ENCODE results near the gene SLC24A3.

SLC24A3 gene

GRCh38 chr20:19501476-19502115, 289.2 kb downstream of the SLC24A3 start:
- no peak overlapping the region for H3K4me3 ChIP-seq (ENCODE audit: low read length)
- H3K9me3 ChIP-seq (replicated peaks; ENCODE audit: low read length), result no peaks in the 10 kb centered on the region
- H3K36me3 ChIP-seq (ENCODE audit: insufficient read depth, low read length), result no peaks in the 10 kb centered on the region
- no peaks in the 10 kb centered on the region for H3K27me3 ChIP-seq (ENCODE audit: control insufficient read depth, insufficient read depth, low read length)
- H3K9ac ChIP-seq (ENCODE audit: low read depth, low read length), result no peak overlapping the region
- H3K4me1 ChIP-seq (ENCODE audit: control insufficient read depth, insufficient read depth, low read length), result peaks cover 20% of the 10 kb centered on the region
- H3K4me2 ChIP-seq (ENCODE audit: low read length), result no peak overlapping the region

GRCh38 chr20:19502169-19502568, 289.7 kb downstream of the SLC24A3 start:
- Histone ChIP-seq H3K9me3 (replicated peaks; ENCODE audit: low read length) (no peaks in the 10 kb centered on the region), H3K4me1 (ENCODE audit: control insufficient read depth, insufficient read depth, low read length) (peaks cover 14% of the 10 kb centered on the region), H3K27me3 (ENCODE audit: control insufficient read depth, insufficient read depth, low read length) (no peaks in the 10 kb centered on the region), H3K36me3 (ENCODE audit: insufficient read depth, low read length) (no peaks in the 10 kb centered on the region), H3K9ac (ENCODE audit: low read depth, low read length) (no peak overlapping the region), H3K4me3 (ENCODE audit: low read length) (no peak overlapping the region), H3K4me2 (ENCODE audit: low read length) (no peak overlapping the region)

GRCh38 chr20:19504251-19504650, 291.8 kb downstream of the SLC24A3 start:
- Histone ChIP-seq H3K9me3 (replicated peaks; ENCODE audit: low read length) (no peaks in the 10 kb centered on the region), H3K4me3 (ENCODE audit: low read length) (no peak overlapping the region), H3K4me2 (ENCODE audit: low read length) (no peak overlapping the region), H3K4me1 (ENCODE audit: control insufficient read depth, insufficient read depth, low read length) (peaks cover 9% of the 10 kb centered on the region), H3K36me3 (ENCODE audit: insufficient read depth, low read length) (no peaks in the 10 kb centered on the region), H3K27me3 (ENCODE audit: control insufficient read depth, insufficient read depth, low read length) (no peaks in the 10 kb centered on the region), H3K9ac (ENCODE audit: low read depth, low read length) (no peak overlapping the region)

- H3K9ac ChIP-seq (ENCODE audit: low read depth, low read length), result no peak overlapping the region
- H3K4me1 ChIP-seq (ENCODE audit: control insufficient read depth, insufficient read depth, low read length), result peaks cover 9% of the 10 kb centered on the region
- H3K4me3 ChIP-seq (ENCODE audit: low read length), result no peak overlapping the region
- no peaks in the 10 kb centered on the region for H3K27me3 ChIP-seq (ENCODE audit: control insufficient read depth, insufficient read depth, low read length)
- H3K36me3 ChIP-seq (ENCODE audit: insufficient read depth, low read length), result no peaks in the 10 kb centered on the region
- H3K9me3 ChIP-seq (replicated peaks; ENCODE audit: low read length), result no peaks in the 10 kb centered on the region
- H3K4me2 ChIP-seq (ENCODE audit: low read length), result no peak overlapping the region
These were observed 293.6 kb downstream of the SLC24A3 start for GRCh38 chr20:19506021-19506420.

- H3K9ac ChIP-seq (ENCODE audit: low read depth, low read length), result no peak overlapping the region
- no peaks in the 10 kb centered on the region for H3K36me3 ChIP-seq (ENCODE audit: insufficient read depth, low read length)
- H3K4me2 ChIP-seq (ENCODE audit: low read length), result no peak overlapping the region
- H3K4me1 ChIP-seq (ENCODE audit: control insufficient read depth, insufficient read depth, low read length), result no peaks in the 10 kb centered on the region
- H3K4me3 ChIP-seq (ENCODE audit: low read length), result no peak overlapping the region
- H3K9me3 ChIP-seq (replicated peaks; ENCODE audit: low read length), result no peaks in the 10 kb centered on the region
- no peaks in the 10 kb centered on the region for H3K27me3 ChIP-seq (ENCODE audit: control insufficient read depth, insufficient read depth, low read length)
These were observed 296.0 kb downstream of the SLC24A3 start for GRCh38 chr20:19508449-19508848.

GRCh38 chr20:19510611-19511010, 298.2 kb downstream of the SLC24A3 start:
- no peak overlapping the region for H3K9ac ChIP-seq (ENCODE audit: low read depth, low read length)
- H3K4me2 ChIP-seq (ENCODE audit: low read length), result no peak overlapping the region
- no peaks in the 10 kb centered on the region for H3K4me1 ChIP-seq (ENCODE audit: control insufficient read depth, insufficient read depth, low read length)
- H3K36me3 ChIP-seq (ENCODE audit: insufficient read depth, low read length), result no peaks in the 10 kb centered on the region
- no peaks in the 10 kb centered on the region for H3K9me3 ChIP-seq (replicated peaks; ENCODE audit: low read length)
- H3K27me3 ChIP-seq (ENCODE audit: control insufficient read depth, insufficient read depth, low read length), result no peaks in the 10 kb centered on the region
- no peak overlapping the region for H3K4me3 ChIP-seq (ENCODE audit: low read length)

- no peaks in the 10 kb centered on the region for H3K36me3 ChIP-seq (ENCODE audit: insufficient read depth, low read length)
- H3K4me2 ChIP-seq (ENCODE audit: low read length), result no peak overlapping the region
- no peaks in the 10 kb centered on the region for H3K4me1 ChIP-seq (ENCODE audit: control insufficient read depth, insufficient read depth, low read length)
- no peaks in the 10 kb centered on the region for H3K27me3 ChIP-seq (ENCODE audit: control insufficient read depth, insufficient read depth, low read length)
- H3K9me3 ChIP-seq (replicated peaks; ENCODE audit: low read length), result no peaks in the 10 kb centered on the region
- no peak overlapping the region for H3K4me3 ChIP-seq (ENCODE audit: low read length)
- no peak overlapping the region for H3K9ac ChIP-seq (ENCODE audit: low read depth, low read length)
These were observed 299.5 kb downstream of the SLC24A3 start for GRCh38 chr20:19511931-19512330.

GRCh38 chr20:19512886-19513677, 300.6 kb downstream of the SLC24A3 start:
- H3K9me3 ChIP-seq (replicated peaks; ENCODE audit: low read length), result no peaks in the 10 kb centered on the region
- no peak overlapping the region for H3K4me3 ChIP-seq (ENCODE audit: low read length)
- no peaks in the 10 kb centered on the region for H3K27me3 ChIP-seq (ENCODE audit: control insufficient read depth, insufficient read depth, low read length)
- no peaks in the 10 kb centered on the region for H3K36me3 ChIP-seq (ENCODE audit: insufficient read depth, low read length)
- no peak overlapping the region for H3K9ac ChIP-seq (ENCODE audit: low read depth, low read length)
- H3K4me2 ChIP-seq (ENCODE audit: low read length), result no peak overlapping the region
- H3K4me1 ChIP-seq (ENCODE audit: control insufficient read depth, insufficient read depth, low read length), result no peaks in the 10 kb centered on the region

GRCh38 chr20:19515074-19515473, 302.6 kb downstream of the SLC24A3 start:
- Histone ChIP-seq H3K4me1 (ENCODE audit: control insufficient read depth, insufficient read depth, low read length) (no peaks in the 10 kb centered on the region), H3K36me3 (ENCODE audit: insufficient read depth, low read length) (no peaks in the 10 kb centered on the region), H3K27me3 (ENCODE audit: control insufficient read depth, insufficient read depth, low read length) (no peaks in the 10 kb centered on the region), H3K4me3 (ENCODE audit: low read length) (no peak overlapping the region), H3K9ac (ENCODE audit: low read depth, low read length) (no peak overlapping the region), H3K4me2 (ENCODE audit: low read length) (no peak overlapping the region), H3K9me3 (replicated peaks; ENCODE audit: low read length) (no peaks in the 10 kb centered on the region)

- Histone ChIP-seq H3K9ac (ENCODE audit: low read depth, low read length) (no peak overlapping the region), H3K36me3 (ENCODE audit: insufficient read depth, low read length) (no peaks in the 10 kb centered on the region), H3K27me3 (ENCODE audit: control insufficient read depth, insufficient read depth, low read length) (no peaks in the 10 kb centered on the region), H3K4me3 (ENCODE audit: low read length) (no peak overlapping the region), H3K4me2 (ENCODE audit: low read length) (no peak overlapping the region), H3K9me3 (replicated peaks; ENCODE audit: low read length) (no peaks in the 10 kb centered on the region), H3K4me1 (ENCODE audit: control insufficient read depth, insufficient read depth, low read length) (no peaks in the 10 kb centered on the region)
These were observed 307.0 kb downstream of the SLC24A3 start for GRCh38 chr20:19519466-19519865.

GRCh38 chr20:19520261-19520660, 307.8 kb downstream of the SLC24A3 start:
- Histone ChIP-seq H3K4me2 (ENCODE audit: low read length) (no peak overlapping the region), H3K4me3 (ENCODE audit: low read length) (no peak overlapping the region), H3K9ac (ENCODE audit: low read depth, low read length) (no peak overlapping the region), H3K9me3 (replicated peaks; ENCODE audit: low read length) (no peaks in the 10 kb centered on the region), H3K27me3 (ENCODE audit: control insufficient read depth, insufficient read depth, low read length) (no peaks in the 10 kb centered on the region), H3K36me3 (ENCODE audit: insufficient read depth, low read length) (no peaks in the 10 kb centered on the region), H3K4me1 (ENCODE audit: control insufficient read depth, insufficient read depth, low read length) (no peaks in the 10 kb centered on the region)
